HL-60 (cell line): Measurements from ENCODE around the gene DYSF.

Source experiments
- GABPA ChIP-seq: IDR thresholded peaks from 2 replicates; pipeline ENCODE4 v1.6.1; 2012; ENCODE audit warnings: low read depth
- POLR2AphosphoS5 ChIP-seq: IDR thresholded peaks from 2 replicates; pipeline ENCODE4 v1.6.1; 2012; ENCODE audit warnings: low read depth
- TF ChIP-seq, protein P1 (sequence below): IDR thresholded peaks from one replicate; pipeline ENCODE4 v1.5.1; 2011; ENCODE audit warnings: low read length, control low read depth, inconsistent platforms; ENCODE audit not compliant: insufficient read depth
- TF ChIP-seq, protein P2 (sequence below): IDR thresholded peaks from 2 replicates; pipeline ENCODE4 v1.6.1; 2012; ENCODE audit warnings: low read depth; ENCODE audit not compliant: insufficient replicate concordance

DNA sequence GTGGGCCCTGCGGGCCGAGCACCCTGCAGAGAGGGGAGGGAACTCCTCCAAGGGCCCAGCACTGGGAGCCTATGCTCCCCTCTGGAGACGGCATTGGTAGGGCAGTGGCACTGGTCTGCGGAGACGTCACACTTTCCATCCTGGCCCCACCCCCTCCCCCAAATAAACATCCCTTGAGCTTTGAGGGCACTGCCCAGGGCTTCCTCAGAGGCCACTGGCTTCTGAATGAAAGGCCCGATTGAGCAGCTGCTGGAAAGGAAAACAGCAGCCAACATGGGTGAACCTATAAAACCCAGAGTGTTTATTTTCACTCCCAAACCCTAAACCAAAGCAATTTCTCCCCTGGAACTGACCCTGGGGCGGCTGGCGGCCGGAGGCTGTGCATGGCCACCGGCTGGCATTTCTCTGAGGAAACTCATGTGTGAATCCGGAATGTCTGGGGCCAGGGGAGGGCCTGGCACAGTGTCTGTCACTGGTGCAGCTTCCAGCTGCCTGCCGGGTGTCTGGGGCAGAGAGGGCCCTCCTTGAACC is 138.9 kb downstream of the DYSF start:
- TF ChIP-seq, protein P1, sequence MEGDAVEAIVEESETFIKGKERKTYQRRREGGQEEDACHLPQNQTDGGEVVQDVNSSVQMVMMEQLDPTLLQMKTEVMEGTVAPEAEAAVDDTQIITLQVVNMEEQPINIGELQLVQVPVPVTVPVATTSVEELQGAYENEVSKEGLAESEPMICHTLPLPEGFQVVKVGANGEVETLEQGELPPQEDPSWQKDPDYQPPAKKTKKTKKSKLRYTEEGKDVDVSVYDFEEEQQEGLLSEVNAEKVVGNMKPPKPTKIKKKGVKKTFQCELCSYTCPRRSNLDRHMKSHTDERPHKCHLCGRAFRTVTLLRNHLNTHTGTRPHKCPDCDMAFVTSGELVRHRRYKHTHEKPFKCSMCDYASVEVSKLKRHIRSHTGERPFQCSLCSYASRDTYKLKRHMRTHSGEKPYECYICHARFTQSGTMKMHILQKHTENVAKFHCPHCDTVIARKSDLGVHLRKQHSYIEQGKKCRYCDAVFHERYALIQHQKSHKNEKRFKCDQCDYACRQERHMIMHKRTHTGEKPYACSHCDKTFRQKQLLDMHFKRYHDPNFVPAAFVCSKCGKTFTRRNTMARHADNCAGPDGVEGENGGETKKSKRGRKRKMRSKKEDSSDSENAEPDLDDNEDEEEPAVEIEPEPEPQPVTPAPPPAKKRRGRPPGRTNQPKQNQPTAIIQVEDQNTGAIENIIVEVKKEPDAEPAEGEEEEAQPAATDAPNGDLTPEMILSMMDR, result no peak
- TF ChIP-seq, protein P2, sequence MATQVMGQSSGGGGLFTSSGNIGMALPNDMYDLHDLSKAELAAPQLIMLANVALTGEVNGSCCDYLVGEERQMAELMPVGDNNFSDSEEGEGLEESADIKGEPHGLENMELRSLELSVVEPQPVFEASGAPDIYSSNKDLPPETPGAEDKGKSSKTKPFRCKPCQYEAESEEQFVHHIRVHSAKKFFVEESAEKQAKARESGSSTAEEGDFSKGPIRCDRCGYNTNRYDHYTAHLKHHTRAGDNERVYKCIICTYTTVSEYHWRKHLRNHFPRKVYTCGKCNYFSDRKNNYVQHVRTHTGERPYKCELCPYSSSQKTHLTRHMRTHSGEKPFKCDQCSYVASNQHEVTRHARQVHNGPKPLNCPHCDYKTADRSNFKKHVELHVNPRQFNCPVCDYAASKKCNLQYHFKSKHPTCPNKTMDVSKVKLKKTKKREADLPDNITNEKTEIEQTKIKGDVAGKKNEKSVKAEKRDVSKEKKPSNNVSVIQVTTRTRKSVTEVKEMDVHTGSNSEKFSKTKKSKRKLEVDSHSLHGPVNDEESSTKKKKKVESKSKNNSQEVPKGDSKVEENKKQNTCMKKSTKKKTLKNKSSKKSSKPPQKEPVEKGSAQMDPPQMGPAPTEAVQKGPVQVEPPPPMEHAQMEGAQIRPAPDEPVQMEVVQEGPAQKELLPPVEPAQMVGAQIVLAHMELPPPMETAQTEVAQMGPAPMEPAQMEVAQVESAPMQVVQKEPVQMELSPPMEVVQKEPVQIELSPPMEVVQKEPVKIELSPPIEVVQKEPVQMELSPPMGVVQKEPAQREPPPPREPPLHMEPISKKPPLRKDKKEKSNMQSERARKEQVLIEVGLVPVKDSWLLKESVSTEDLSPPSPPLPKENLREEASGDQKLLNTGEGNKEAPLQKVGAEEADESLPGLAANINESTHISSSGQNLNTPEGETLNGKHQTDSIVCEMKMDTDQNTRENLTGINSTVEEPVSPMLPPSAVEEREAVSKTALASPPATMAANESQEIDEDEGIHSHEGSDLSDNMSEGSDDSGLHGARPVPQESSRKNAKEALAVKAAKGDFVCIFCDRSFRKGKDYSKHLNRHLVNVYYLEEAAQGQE, result no peak
- no peak for TF ChIP-seq POLR2AphosphoS5
- TF ChIP-seq GABPA, result no peak
